AG20443 (cell line): ENCODE data around the gene HERC2.
A peak's percentile ranks its signal among the peaks of the same experiment; 100 is the strongest.

Experiments used
- DNase-seq: peaks from one replicate; pipeline ENCODE4 v3.0.0; 2012; ENCODE audit warnings: low spot score, mixed read lengths

The HERC2 gene

GRCh38 chr15:28094732-28095521 is 227.1 kb downstream of the HERC2 start:
- peak; percentile 15 for DNase-seq

- DNase-seq: no peak
Observed at GRCh38 chr15:28093752-28094535, 228.0 kb downstream of the HERC2 start.

DNA sequence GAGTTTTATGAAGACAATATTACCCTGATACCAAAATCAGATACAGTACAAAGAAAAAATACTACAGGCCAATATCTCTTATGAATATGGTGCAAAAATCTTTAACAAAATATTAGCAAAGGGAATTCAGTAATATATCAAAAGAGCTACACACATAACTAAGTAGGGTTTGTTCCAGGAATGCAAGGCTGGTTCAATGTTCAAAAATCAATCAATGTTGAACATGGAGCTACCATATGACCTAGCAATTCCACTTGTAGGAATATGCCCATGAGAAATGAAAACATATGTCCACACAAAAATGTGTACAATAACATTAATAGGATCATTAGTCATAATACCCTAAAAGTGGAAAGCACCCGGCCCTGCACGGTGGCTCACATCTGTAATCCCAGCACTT is 230.7 kb downstream of the HERC2 start:
- no peak for DNase-seq

DNA sequence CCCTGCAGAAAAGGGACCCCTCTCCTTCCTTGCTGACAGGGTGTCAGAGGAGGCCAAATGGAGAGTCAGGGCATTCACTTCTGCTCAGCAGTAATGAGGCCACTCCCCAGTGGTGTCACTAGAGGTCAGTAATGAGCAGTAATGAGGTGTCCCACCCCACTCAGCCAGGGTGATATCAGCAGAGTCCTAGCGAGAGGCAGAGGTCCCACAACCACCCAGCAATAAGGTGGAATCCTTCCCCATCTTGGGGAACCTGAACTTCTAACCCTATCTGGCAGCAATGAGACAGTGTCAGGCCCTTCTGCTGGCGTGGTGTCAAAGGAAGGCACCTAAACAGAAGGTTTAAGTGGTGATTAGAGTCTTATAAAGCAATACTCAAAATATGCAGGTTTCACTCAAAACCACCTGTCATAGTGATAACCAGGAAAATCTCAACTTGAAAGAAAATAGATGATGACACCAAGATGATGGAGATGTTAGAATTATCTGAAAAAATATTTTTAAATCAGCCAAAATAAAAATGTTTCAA is 235.7 kb downstream of the HERC2 start:
- DNase-seq: peak; percentile 85

DNA sequence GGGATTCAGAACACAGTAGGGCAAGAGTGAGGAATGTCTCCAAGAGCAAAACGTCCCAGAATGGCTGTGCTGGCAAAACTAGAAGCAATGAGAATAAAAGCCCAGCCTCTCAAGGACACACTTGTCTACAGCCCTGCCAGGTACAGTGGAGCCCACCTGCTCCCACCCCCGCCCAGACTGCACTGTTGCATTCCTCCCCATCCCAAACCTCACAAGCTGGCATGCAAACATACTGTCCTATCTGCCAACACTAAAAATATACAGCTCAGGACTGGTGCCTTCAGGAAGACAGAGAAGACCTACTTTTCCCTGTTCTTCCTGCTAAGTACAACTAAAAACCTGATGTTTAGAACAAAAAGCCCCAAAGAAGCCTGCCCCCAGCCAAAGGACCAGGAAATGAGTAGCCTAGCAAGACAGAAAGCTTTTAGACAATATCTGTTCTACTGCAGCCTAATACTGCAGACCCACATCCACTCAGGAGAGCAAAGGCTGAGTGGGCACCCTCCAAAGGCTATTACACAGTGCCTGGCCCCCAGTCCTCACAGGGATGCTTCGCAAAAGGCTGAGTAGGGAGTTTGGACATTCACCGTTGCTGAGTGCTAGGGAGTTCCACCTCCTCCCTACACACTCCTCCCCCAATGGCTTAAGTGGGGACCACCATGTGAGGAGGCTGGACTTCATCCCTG is 236.3 kb downstream of the HERC2 start:
- peak; percentile 6 for DNase-seq

- DNase-seq: peak; percentile 5
Observed at GRCh38 chr15:28084547-28084946, 237.4 kb downstream of the HERC2 start.

DNA sequence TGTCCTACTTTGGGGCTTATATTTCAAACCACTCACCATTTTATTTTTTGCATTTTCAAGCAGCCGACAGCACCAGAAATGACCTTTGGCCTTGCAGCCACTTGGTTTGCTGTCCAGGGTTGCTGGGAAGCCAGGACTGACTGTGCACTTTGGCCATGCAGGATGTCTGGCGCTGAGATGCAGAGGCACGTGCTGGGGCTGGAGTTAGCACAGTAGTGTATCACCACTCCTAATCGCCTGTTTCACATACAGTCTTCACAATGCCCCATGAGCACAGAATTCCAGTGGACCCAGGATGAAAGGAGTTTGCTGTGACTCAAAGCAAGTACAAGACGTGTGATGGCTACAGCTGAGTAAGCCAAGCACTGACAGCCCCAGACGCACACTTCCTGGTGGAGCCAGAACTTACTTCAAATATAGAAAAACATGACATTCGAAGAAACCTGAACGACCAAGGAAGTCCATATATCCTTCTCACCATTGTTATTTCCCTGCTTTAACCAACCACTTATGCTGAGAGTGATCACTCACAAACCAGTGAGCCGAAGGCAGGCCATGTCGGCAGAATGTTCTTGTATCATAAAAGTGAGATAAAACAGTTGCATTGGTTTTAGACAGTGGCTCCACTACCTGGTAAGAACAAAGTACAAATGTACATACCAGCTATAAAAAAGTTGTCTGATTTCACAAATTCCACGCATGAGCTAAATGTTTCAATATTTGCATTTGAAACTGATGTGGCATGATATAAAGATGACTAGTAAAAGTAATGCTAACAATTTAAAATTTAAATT is 238.9 kb downstream of the HERC2 start:
- peak; percentile 7 for DNase-seq

DNA sequence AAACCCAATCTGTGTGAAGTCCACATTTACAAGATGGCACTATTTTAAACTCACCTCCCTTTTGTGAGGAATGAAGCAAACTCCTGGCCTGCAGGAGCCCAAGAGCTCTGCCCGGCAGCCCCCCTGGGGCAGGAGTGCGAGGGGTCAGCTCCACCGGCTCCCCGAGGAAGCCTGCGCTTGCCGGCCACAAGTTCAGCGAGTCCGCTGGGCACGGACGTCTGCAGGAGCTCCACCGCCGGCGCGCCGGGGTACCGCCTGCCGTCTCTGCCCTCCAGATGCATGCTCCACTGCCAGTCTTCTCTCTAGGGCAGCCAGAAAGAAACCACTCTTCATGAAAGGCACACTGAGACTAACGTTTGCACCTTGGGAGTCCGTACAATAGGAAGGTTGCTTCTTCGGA is 240.4 kb downstream of the HERC2 start:
- DNase-seq: peak; percentile 4

DNA sequence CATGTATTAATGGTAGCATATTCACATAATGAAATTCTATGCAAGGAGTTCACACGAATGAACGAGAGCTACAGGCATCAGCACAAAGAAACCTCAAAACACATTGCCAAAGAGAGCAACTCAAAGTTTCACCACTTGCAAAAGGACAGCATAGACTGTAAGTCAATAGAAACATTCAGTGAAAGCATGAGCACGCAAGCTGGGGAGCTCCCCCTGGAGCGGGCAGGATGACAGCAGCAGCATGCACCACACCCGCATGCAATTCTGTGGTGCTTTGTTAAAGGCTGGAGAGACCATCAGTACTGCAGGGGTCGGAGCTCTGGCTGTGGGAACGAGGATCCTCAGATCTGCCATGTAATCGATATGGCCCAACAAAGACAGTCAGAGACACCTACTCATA is 241.6 kb downstream of the HERC2 start:
- DNase-seq: peak; percentile 13

DNA sequence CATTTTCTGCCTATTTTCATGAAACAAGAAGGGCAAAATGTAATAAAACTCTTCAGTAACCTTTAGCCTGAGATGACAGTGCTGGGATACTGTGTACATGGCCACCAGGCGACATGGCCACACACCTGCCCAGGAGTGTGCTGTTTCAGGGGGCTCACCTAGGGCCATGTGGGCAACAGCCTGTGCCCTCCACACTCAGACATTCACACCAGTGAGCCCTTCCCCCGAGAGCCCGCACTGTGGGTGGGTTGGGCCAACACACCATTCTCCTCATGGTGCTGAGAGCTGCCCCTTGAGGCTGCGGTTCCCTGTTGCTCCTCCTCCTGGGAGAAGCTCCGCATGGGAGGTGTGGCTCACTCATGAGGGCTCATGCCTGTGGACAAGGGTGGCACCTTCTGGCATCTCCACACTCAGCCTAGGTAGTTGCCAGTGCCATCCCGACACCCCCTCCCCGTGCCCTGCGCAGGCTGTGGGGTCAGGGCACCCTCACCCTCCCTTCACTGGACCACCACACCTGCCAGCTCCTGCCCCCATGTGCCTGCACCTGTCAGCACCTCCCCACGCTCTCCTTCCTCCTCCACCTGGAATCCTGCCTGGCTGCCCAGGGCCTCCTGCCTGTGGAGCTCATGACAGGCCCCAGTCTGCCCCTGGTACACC is 242.5 kb downstream of the HERC2 start:
- peak; percentile 5 for DNase-seq

DNA sequence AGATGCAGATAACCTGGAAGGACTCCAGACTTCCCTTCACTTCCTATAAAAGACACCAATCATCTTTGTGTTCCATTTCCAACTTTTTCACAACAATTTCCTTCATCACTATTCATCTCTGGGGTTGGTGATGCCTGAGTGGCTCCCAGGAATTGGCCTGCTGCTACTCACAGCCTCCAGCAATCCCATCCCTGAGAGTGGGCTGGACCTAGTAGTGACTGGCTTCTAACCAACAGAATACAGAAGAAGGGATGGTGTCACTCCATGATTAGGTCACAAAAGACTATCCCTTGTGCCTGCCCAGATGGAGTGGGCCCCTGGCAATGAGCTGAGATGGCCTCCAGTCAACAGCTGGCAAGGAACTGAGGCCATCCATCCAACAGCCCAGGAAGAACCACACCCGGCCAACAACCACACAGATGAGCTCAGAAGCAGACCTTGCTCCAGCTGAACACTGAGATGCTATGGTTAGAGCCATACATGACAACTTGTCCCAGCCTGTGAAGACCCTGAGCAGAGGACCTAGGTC is 243.7 kb downstream of the HERC2 start:
- peak; percentile 6 for DNase-seq

- no peak for DNase-seq
Observed at GRCh38 chr15:28075573-28075972, 246.4 kb downstream of the HERC2 start.

DNA sequence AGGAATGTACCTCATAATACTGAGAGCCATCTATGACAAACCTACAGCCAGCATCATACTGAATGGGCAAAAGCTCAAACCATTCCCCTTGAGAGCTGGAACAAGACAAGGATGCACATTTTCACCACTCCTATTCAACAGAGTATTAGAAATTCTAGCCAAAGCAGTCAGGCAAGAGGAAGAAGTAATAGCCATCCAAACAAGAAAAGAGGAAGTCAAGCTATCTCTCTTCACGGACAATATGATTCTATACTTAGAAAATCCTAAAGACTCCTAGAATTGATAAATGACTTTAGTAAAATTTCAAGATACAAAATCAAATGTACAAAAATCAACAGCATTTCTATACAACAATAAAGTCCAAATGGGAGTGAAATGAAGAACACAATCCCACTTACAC is 253.0 kb downstream of the HERC2 start:
- DNase-seq: no peak

- no peak for DNase-seq
Observed at GRCh38 chr15:28066231-28066630, 255.7 kb downstream of the HERC2 start.
